Inflammatory macrophage treated with lipopolysaccharide for 4 hours (primary cell): ENCODE results near the gene SERINC1.

Experiments used
- DNase-seq: peaks from one replicate; pipeline ENCODE4 v3.0.0-alpha.2; 2020

The SERINC1 gene

DNA sequence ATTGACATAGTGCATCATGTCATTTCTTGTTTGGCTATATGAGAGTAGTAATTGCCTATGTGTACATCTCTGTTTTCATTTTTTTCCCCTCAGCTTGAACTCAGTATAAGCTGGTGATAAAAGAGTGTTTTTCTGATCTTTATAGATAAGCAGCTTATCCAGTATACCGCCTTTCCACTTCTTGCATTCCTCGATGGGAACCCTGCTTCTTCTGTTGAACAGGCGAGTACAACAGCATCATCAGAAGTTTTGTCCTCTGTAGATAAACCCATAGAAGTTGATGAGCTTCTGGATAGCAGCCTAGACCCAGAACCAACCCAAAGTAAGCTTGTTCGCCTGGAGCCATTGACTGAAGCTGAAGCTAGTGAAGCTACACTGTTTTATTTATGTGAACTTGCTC lies 39.8 kb downstream of the SERINC1 start:
- DNase-seq = no peak

DNA sequence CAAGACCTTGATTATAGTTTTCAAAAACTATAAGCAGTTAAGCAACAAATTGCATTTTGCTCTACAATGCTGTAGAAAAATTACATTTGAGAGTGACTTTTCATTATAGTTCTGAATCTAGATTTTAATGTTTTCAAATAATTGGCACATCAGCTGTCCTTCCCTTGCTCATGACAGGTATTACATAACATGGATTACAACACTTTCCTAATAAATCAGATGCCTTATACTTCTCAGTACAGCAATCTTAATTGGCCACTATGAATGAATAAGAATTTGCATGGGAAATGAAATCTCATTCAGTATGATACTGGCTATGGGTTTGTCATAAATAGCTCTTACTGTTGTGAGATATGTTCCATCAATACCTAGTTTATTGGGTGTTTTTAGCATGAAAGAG lies 42.3 kb downstream of the SERINC1 start:
- DNase-seq = peak; percentile 52

DNA sequence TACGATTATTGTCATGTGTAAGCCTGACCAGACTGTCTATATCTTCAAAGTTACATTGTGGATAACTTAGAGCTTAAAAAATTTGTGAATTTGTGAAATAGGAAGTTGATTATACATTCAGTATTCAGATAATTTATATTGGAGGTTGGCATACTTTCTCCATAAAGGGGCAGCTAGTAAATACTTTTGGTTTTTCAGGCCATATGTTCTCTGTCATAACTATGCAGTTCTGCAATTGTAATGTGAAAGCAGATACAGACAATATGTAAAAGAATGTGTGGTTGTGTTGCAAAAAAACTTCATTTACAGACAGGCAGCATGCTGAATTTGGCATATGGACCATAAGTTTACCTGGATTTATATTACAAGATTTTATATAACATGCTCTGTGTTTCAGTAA lies 42.8 kb downstream of the SERINC1 start:
- DNase-seq = no peak

DNA sequence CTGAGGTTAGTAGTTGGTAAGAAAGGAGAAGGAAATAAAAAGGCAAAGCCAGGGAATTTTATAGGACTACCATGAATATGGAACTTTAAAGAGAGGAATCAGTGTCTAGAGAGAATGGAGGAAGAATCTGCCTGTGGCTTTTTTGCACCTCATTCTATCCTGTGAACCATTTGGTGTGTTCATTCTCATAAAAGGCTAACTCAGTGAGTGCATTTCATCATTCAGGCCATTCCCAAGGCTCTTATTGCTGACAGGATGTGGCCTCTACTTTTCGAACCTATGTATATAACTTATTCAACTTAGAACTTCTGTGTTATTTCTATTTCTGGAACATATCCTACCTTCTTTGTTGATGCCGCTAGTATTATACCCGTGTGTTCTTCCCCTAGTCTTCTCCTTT lies 45.0 kb downstream of the SERINC1 start:
- no peak for DNase-seq

DNA sequence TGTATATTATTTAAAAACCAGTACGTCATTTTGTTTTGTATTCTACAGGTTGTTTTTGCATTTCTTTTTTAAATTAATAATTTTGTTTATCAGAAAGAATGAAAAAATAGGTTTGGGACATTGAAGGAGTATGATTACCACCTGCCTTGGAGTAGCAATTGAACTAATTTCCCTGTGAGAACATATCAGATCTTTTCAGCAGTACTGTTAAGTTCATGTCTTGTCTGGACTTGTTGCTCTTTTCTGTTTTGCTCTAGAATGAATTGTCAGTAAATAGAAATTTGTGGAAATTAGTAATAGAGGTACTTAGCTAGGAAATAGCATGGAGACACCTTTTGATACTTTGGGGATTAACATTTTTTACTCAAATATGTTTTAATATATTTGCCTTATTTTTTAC lies 47.9 kb downstream of the SERINC1 start:
- DNase-seq = no peak

DNA sequence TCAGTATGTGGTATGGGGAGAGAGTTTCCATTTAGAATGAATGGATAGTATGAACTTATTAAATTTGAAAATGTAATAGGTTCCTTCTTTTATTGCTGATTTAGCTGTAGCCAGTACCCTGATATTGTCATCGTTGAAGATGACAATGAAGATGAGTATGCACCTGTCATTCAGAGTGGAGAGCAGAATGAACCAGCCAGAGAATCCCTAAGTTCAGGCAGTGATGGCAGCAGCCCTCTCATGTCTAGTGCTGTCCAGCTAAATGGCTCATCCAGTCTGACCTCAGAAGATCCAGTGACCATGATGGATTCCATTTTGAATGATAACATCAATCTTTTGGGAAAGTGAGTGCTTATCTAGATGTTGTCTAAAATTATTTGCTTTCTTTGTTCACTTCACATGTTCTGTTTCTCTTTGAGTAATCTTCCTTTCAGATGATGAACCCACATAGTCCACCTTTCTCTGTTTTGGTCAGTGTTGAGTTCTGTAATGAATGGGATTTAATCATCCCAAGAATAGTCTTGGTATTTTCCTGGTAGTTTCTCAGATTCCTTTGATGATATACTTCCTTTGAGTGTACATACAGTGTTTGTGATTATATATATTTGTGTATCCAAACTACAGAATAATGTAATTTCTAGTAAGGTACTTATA lies 48.9 kb downstream of the SERINC1 start:
- DNase-seq = no peak

DNA sequence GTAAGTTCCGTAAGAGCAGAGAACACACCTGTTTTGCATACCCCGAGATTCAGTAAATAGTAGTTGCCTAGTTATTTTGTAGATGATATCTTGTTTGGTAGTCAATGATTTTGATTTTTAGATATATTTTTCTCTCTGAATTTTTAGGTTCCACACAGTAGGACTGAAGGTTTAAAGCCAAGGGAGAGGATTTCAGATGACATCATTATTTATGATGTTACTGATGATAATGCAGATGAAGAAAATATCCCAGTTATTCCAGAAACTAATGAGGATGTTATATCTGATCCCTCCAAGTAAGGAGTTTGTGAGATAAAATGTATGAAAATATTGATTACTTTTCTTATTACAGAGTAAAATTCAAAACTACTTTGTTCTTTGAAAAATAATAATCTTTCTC lies 49.6 kb downstream of the SERINC1 start:
- no peak for DNase-seq

DNA sequence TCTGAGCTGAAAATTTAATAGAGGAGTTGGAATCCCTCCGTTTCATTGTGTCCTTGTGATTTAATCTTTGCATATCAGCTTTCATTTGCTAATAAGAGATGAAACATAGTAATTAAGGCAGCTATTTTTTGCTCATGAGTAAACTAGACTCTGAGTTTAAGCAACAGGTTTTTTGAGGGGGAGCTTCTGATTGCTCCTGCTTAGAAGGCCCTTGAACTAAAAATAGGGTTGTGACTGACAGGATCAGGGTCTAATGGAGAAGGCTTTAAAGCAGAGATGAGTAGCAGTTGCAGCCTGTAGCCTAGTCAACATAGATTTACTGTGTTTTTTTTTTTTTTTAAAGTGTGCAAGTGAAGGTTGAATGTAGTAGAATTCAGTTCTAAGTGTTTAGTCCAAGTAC lies 54.8 kb downstream of the SERINC1 start:
- DNase-seq = no peak

DNA sequence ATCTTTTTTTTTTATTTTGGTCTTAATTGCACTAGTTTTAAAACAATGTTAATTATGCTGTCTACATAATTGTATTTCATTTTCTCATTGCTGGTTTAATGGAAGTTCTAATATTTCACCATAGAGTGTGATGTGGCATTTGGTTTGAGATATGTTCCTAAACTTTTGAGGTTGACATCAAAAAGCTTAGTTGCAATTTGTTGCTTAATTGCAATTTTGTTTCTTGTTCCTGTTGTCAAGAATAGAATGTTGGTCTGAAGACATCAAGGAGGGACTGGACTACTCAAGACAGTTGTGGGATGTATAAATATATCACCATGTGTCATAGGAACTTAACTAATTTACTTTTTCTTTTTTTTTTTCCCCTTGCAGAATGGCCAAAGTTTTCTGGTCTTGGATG lies 59.6 kb downstream of the SERINC1 start:
- peak; percentile 59 for DNase-seq

DNA sequence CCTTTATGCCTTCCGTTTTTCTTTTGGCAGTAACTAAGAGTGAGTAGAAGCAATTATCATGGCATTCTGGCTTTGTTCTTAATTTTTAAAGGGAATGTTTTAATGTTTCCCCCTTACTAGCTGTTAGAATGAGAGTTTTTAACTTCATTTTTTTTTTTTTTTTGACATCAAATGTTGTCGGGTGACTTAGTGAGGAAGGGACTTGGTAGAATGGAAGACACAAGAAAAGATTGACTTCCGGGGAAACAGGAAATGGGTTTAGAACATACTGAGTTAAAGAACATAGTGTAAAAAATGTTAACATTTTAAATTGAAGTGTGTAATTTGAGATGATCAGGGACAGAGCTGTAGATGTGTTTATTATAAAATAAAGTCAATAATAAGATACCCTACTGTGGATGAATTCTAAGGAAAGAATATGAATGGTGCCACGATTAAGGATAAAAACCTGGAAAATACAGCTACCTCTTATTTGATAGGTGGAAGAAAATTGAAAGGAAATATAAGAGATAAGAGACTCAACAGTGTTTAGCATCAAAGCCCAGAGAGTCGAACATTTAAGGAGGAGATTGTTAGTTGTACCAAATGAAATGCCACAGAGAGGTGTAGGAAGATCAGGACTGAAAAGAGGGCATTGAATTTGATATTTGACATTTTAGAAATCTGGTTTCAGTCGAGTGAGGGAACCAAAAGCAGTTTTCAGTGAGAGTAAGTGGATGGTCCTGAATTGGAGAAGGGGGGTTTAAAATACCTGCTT lies 62.7 kb downstream of the SERINC1 start:
- DNase-seq = no peak

DNA sequence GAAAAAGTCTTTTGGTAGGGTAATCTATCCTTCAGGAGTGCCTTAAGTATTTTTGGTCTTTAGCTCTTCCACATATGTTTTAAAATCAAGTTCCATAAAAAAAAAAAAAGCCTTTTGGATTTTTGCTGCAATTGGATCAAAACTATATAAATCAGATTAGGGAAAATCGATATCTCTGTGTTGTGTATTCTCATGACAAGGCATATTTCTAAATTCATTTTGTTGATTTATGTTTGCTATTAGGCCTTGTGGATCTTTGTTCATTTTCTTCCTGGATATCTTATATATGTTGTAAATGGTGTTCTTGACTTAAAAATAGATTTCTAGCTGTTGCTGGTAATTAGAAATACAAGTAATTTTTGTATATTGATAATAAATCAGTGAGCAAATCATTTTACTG lies 63.4 kb downstream of the SERINC1 start:
- DNase-seq = no peak

DNA sequence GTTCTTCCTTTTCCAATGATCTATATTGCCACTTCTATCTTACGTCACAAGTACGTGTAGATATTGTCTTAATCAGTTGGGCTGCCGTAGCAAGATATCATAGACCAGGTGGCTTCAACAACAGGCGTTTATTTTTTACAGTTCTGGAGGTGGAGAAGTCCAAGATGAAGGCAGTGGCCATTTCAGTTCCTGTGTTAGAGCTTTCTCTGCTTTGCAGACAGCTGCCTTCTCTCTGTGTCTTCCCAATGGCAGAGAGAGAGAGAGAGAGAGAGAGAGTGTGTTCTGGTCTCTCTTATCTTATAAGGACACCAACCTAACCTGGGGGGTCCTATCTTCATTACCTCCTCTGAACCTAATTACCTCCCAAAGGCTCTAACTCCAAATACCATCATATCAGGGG lies 63.9 kb downstream of the SERINC1 start:
- no peak for DNase-seq

DNA sequence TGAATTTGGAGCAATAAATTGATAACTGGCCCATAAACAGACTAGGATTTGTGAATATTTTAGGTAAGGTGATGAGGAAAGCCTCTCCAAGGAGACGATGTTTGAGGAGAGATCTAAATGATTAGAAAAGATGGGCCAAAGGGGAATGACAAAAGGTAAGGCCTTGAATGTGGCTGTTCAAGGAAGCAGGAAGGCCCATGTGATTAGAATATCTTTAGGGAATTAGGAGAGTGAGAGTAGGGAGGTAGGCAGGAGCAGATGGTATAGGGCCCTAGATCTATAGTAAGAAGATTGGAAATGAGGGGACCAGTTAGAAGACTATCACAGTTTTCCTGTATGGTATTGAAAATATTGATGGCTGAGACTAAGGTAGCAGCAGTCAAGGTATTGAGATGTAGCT lies 65.4 kb downstream of the SERINC1 start:
- no peak for DNase-seq

DNA sequence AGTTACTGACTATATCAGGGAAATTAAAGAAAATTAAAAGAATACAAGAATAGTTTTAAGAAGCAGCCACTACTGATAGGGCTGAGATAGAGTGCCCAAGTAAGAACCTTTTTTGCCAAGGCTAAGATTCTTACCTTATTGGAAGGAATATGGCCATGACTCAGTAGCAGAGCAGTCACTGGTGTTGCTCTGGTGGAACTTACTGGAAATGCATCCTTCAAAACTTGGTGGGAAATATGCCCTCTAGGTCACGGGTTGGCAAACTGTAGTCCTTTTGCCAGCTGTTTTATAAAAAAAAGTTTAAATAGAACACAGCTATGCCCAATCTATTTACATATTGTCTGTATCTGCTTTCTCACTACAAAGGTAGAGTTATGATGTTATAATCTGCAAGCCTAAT lies 66.2 kb downstream of the SERINC1 start:
- no peak for DNase-seq

DNA sequence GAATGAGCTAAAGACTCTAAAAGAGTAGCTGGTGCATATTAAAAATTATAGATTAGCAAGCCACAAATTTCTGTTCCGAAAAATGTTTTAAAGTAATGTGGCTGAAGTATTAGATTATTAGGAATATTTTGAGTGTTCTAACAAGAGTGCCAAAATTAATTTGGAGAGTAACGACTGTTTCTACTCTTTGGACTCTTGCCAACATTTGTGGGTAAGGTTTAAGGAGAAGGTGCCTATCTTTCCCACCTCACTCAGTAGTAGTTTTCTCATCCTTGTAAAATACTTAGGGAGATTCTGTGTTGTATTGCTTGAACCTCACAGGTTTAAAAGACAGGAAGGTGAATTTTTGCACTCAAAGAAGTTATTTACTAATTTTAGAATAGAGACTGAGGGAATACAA lies 67.2 kb downstream of the SERINC1 start:
- no peak for DNase-seq

DNA sequence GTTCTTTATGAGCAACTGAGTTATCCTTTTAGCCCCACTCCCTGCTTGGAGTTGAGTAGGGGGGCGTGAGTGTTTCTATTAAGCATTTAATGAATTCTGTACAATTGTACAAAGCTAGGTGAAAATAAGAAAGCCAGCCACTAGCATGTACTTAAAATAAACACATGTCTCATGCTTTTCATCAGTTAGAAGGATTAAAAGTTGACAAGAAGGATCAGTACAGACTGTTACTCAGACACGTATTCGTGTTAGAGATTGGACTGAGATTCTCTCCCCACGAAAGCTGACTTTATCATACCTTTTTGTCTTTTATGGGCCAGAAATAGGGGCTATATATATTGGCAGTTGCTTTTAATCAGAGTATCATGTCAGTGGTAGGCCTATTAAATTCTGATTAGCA lies 70.5 kb downstream of the SERINC1 start:
- DNase-seq = no peak

DNA sequence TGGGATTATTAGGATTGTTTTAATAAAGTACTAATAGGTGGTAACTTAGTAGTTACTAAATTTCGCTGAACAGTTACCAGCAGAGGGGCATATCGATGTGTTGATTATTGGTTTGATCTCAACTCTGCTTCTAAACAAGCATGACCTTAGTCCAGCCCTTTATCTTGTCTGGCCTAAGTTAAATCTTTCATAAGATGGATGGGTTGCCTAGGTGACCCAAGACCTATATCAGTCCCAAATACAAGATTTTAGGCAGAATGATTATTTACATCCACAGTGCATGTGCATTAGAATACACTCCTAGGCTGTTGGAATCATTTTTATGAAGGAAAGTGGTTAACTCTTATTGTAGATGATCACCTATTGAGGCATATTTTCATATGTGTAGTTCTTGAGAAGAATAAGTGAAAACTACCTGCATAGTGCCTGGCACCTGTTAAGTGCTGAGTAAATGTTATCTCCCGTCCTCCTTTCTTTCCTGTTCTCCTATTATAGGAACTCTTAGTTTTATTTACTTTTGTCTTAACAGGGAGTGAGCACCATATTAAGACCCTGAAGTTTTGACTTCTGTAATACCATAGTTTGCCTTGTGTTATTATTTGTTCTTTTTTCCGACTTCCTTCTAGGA lies 71.0 kb downstream of the SERINC1 start:
- DNase-seq = no peak

DNA sequence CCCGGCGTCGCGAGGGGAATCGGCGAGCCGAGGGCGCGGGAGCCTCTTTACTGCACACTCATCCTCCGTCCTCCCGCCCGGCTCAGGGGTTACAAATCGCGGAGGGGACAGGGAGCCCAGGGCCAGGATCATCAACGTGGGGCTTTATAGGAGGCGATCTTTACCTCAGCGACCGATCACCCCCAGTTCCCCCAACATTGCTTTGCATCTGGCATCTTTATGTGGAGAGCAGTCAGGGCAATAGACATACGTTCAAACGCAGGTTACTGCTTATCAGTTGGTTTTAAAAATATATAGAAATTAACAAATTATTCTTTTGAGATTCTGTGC lies 71.5 kb downstream of the SERINC1 start:
- no peak for DNase-seq

DNA sequence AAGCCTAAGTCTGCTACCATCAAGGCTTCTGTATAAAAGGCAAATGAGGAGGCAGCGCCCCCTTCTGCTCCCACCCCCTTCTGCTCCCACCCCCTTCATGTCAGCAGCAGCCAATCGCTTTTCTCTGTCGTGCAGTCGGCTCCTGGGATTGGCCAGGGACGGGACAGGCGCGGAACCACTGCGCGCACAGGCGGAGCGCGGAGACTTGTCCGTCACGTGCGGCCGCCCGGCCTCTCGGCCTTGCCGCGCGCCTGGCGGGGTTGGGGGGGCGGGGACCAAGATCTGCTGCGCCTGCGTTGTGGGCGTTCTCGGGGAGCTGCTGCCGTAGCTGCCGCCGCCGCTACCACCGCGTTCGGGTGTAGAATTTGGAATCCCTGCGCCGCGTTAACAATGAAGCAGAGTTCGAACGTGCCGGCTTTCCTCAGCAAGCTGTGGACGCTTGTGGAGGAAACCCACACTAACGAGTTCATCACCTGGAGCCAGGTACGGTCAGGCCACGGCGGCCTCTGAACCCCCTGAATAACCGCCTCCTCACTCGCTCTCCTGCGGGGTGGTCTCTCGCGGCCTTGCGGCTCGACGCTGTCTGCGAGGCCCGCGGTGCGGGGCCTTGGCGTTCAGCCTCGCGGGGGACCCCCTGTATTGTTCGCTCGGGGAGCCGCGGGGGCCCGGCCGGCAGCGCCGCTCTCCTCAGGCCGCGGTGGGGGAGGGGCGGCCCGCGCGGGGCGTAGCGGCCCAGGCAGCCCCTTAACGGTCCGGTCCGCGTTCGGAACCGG lies 72.1 kb downstream of the SERINC1 start, which contains the start of gene HSF2:
Gene HSF2, plus strand, starts transcription at position 305 of the 773 bp plus-strand sequence. Its CDS starts 86 bp downstream, at position 391.
- DNase-seq = peak; percentile 97

DNA sequence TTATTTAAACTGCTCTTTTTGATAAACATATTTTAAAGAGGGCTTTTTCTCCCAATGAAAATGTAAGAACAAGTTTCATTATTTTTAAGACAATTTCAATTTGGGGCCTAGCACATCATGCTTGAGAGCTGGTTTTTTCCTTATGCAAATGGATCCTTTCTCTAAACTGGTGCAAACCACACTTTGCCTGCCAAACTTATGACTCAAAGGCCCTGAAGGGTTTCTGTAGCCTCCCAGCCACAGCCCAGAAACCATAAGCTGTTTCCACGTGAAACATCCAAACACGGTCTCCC lies 72.6 kb downstream of the SERINC1 start:
- DNase-seq = no peak

DNA sequence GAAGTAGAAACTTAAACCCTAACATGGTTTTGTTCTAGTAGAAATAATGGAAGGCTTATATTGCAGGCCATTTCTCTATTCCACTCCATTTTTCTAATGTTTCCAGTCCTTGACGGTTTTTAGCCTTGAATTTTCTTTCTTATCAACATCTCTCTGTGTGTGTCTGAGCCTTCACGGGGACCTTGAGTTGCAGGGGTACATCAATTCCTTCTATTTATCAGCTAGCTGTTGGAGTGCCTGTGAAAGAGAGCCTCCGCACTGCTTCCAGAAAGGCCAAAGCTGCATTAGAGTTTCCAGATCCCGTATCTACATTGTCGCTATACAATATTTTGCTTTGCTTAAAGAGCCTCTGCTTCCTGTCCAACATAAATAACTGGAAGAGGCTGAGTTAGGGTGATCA lies 77.6 kb downstream of the SERINC1 start:
- DNase-seq = no peak

DNA sequence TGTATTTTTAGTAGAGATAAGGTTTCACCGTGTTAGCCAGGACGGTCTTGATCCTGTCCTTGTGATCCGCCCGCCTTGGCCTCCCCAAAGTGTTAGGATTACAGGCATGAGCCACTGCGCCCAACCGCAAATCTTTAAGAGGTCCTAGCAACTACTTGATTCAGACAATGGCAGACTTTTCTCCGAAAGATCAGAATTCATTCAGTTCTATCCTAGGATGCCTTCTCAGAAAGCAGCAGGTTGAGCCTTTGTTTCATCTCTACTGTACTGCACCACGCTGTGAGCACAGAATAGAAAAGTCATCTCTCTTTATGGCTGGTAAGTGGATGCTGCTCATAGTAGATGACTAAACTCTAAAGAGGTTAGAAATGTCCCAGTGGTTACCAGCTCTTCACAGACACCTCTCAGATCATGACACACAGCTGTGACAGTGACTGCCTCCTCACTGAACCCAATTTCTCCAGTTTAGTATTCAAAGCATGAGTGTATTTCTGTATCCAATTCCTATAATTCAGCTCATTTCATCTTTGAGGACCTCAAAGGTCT lies 78.2 kb downstream of the SERINC1 start:
- DNase-seq = no peak
